ENCODE measurements around the gene SEMA3A.

GRCh38 chr7:84204655-84205054 is 10.1 kb upstream of the SEMA3A start:
- TF ChIP-seq, protein P1, sequence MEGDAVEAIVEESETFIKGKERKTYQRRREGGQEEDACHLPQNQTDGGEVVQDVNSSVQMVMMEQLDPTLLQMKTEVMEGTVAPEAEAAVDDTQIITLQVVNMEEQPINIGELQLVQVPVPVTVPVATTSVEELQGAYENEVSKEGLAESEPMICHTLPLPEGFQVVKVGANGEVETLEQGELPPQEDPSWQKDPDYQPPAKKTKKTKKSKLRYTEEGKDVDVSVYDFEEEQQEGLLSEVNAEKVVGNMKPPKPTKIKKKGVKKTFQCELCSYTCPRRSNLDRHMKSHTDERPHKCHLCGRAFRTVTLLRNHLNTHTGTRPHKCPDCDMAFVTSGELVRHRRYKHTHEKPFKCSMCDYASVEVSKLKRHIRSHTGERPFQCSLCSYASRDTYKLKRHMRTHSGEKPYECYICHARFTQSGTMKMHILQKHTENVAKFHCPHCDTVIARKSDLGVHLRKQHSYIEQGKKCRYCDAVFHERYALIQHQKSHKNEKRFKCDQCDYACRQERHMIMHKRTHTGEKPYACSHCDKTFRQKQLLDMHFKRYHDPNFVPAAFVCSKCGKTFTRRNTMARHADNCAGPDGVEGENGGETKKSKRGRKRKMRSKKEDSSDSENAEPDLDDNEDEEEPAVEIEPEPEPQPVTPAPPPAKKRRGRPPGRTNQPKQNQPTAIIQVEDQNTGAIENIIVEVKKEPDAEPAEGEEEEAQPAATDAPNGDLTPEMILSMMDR (IDR thresholded peaks at IDR 0.05; ENCODE audit: insufficient read depth, low read length): no peak
- TF ChIP-seq GABPA (IDR thresholded peaks at IDR 0.05; ENCODE audit: low read depth): no peak
- TF ChIP-seq POLR2AphosphoS5 (IDR thresholded peaks at IDR 0.05; ENCODE audit: low read depth): no peak
- no peak for TF ChIP-seq REST (IDR thresholded peaks at IDR 0.05; ENCODE audit: insufficient replicate concordance, low read depth)
- TF ChIP-seq SPI1 (IDR thresholded peaks at IDR 0.05; ENCODE audit: borderline replicate concordance, low read depth): no peak
